ENCODE data around the gene DBP.
"Not testable (repeated sequence)": the region's sequence is repeated elsewhere in the genome, so short reads cannot be mapped to it uniquely, and the experiment has no call there.

DBP gene

DNA sequence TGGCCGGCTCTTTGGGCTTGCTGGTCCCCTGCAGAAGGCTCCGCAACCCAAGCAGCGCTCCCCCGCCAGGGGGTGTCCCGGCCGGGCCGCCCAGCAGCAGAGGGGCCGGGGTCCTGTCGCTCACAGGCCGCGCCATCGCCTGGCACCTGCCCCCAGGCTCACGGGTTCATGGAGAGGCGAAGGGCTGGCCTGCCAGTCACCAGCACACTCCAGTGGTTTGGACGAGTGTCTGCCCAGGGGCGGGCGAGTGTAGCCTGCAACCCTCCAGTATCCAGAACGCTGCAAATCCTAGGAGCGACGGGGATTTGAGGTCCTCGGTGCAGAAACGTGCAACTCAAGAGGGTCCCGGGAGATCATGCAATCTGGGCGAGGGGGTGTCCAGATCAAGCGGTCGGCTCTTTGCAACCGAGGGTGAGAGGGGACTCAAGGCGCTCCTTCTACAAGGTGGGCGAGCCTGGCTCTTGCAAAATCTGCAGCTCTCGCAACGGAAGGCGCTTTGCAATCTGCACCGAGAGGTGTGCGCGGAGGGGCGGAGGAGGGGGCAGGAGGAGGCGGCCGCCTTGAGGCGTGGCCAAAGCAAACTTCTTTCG lies at the start of gene DBP:
DBP (minus strand) TSS at position 521 of the 590 bp plus-strand sequence; CDS start at position 136, 385 bp downstream.
- peaks cover 24% of the 10 kb centered on the region for H3K4me1 ChIP-seq (ENCODE audit: control insufficient read depth, insufficient read depth, low read length)
- peak within 1 kb of the TSS; percentile 85 for H3K4me3 ChIP-seq (ENCODE audit: low read depth, low read length)
- H3K36me3 ChIP-seq (ENCODE audit: control insufficient read depth, insufficient read depth, low read length), result peaks cover 4% of the 10 kb centered on the region
- peak within 1 kb of the TSS; percentile 93 for H3K27ac ChIP-seq (ENCODE audit: low read depth, low read length)
- no peaks in the 10 kb centered on the region for H3K9me3 ChIP-seq (ENCODE audit: control insufficient read depth, insufficient read depth, low read length)
- peaks cover 9% of the 10 kb centered on the region; the same call in 1 of the 2 replicates for H3K27me3 ChIP-seq (ENCODE audit: control insufficient read depth, insufficient read depth, low read length)
- peak within 1 kb of the TSS; percentile 68 for H3K9ac ChIP-seq (ENCODE audit: low read depth, low read length)

- not testable (repeated sequence) for H3K4me3 ChIP-seq (ENCODE audit: low read depth, low read length); H3K9ac ChIP-seq (ENCODE audit: low read depth, low read length); H3K9me3 ChIP-seq (ENCODE audit: control insufficient read depth, insufficient read depth, low read length); H3K4me1 ChIP-seq (ENCODE audit: control insufficient read depth, insufficient read depth, low read length); H3K36me3 ChIP-seq (ENCODE audit: control insufficient read depth, insufficient read depth, low read length); H3K27ac ChIP-seq (ENCODE audit: low read depth, low read length); H3K27me3 ChIP-seq (ENCODE audit: control insufficient read depth, insufficient read depth, low read length)
Measured at GRCh38 chr19:48686637-48687036, 49.5 kb upstream of the DBP start.

DNA sequence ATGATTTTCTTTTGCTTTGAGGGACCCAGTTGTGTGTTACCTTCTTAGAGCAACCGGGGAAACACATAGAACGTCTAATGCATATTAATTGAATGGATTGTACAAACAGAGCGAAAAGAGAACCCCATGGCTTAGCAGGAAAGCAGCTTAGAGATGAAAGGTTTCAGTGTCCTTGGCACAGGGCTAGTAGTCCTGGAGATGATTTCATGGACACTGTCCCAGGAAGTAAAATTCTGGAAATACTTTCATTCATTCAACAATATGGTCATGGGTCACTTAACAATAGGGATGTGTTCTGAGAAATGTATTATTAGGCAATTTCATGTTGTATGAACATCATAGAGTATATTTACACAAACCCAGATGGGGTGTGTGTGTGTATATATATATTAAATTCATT lies 48.9 kb upstream of the DBP start:
- Histone ChIP-seq H3K9ac (ENCODE audit: low read depth, low read length) (no peak overlapping the region), H3K4me3 (ENCODE audit: low read depth, low read length) (no peak overlapping the region), H3K36me3 (ENCODE audit: control insufficient read depth, insufficient read depth, low read length) (no peaks in the 10 kb centered on the region), H3K9me3 (ENCODE audit: control insufficient read depth, insufficient read depth, low read length) (no peaks in the 10 kb centered on the region), H3K27ac (ENCODE audit: low read depth, low read length) (no peak overlapping the region), H3K27me3 (ENCODE audit: control insufficient read depth, insufficient read depth, low read length) (no peaks in the 10 kb centered on the region), H3K4me1 (ENCODE audit: control insufficient read depth, insufficient read depth, low read length) (no peaks in the 10 kb centered on the region)

DNA sequence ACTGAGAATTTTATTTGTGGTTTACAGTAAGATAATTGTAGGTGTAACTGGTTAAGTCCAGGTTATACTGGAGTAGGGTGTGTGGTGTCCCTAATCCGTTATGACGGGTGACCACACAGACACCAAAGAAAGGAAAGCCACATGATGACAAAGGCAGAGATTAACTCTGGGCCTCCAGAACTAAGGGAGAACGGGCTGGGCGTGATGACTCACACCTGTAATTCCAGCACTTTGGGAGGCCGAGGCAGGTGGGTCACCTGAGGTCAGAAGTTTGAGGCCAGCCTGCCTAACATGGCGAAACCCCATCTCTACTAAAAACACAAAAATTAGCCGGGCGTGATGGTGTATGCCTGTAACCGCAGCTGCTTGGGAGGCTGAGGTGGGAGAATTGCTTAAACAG lies 48.4 kb upstream of the DBP start:
- Histone ChIP-seq H3K4me3 (ENCODE audit: low read depth, low read length) (no peak overlapping the region), H3K27me3 (ENCODE audit: control insufficient read depth, insufficient read depth, low read length) (no peaks in the 10 kb centered on the region), H3K4me1 (ENCODE audit: control insufficient read depth, insufficient read depth, low read length) (no peaks in the 10 kb centered on the region), H3K9ac (ENCODE audit: low read depth, low read length) (no peak overlapping the region), H3K36me3 (ENCODE audit: control insufficient read depth, insufficient read depth, low read length) (no peaks in the 10 kb centered on the region), H3K27ac (ENCODE audit: low read depth, low read length) (no peak overlapping the region), H3K9me3 (ENCODE audit: control insufficient read depth, insufficient read depth, low read length) (no peaks in the 10 kb centered on the region)

DNA sequence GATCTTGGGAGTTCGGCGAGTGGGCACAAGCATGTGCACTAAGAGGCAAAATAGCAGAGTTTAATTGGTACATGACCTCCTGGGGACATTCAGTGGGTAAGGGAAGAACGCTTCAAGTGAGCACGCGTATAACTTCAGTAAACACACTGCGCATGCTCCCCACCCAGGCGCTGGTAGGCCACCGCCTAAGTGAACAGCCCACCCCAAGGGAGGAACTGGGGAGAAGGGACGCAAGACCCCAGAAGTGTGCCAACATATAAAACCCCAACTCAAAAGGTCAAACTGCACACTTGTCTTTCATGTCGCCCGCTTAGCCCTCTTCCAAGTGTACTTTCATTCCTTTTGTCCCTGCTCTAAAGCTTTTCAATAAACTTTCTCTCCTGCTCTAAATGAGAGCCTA lies 46.2 kb upstream of the DBP start:
- no peak overlapping the region for H3K4me3 ChIP-seq (ENCODE audit: low read depth, low read length)
- H3K4me1 ChIP-seq (ENCODE audit: control insufficient read depth, insufficient read depth, low read length), result no peaks in the 10 kb centered on the region

DNA sequence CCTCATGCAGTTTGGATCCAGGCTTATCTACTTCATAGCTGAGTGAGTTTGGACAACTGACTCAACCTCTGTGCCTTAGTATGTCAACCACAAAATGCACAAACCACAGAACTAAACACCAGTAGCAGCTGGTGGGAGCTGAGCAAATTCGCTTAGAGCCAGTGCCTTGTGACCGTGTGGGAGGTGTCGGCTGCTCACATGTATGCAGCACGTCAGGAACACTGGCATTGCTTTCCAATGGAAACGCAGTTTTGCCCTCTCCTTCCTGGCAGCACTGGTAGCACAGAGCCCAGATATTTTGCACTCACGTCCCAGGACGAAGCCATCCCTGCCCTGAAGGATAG lies 43.9 kb upstream of the DBP start:
- Histone ChIP-seq H3K9ac (ENCODE audit: low read depth, low read length) (no peak overlapping the region), H3K27me3 (ENCODE audit: control insufficient read depth, insufficient read depth, low read length) (no peaks in the 10 kb centered on the region), H3K27ac (ENCODE audit: low read depth, low read length) (no peak overlapping the region), H3K4me1 (ENCODE audit: control insufficient read depth, insufficient read depth, low read length) (no peaks in the 10 kb centered on the region), H3K4me3 (ENCODE audit: low read depth, low read length) (no peak overlapping the region), H3K9me3 (ENCODE audit: control insufficient read depth, insufficient read depth, low read length) (no peaks in the 10 kb centered on the region), H3K36me3 (ENCODE audit: control insufficient read depth, insufficient read depth, low read length) (no peaks in the 10 kb centered on the region)

More for the DNA sequence above, 46.2 kb upstream of the DBP start:
- H3K9me3 ChIP-seq (ENCODE audit: control insufficient read depth, insufficient read depth, low read length), result no peaks in the 10 kb centered on the region
- H3K27me3 ChIP-seq (ENCODE audit: control insufficient read depth, insufficient read depth, low read length), result no peaks in the 10 kb centered on the region
- no peaks in the 10 kb centered on the region for H3K36me3 ChIP-seq (ENCODE audit: control insufficient read depth, insufficient read depth, low read length)
- no peak overlapping the region for H3K27ac ChIP-seq (ENCODE audit: low read depth, low read length)
- no peak overlapping the region for H3K9ac ChIP-seq (ENCODE audit: low read depth, low read length)

GRCh38 chr19:48680436-48681126 lies 43.4 kb upstream of the DBP start:
- H3K27me3 ChIP-seq (ENCODE audit: control insufficient read depth, insufficient read depth, low read length), result no peaks in the 10 kb centered on the region
- no peaks in the 10 kb centered on the region for H3K4me1 ChIP-seq (ENCODE audit: control insufficient read depth, insufficient read depth, low read length)
- H3K9me3 ChIP-seq (ENCODE audit: control insufficient read depth, insufficient read depth, low read length), result no peaks in the 10 kb centered on the region
- H3K4me3 ChIP-seq (ENCODE audit: low read depth, low read length), result no peak overlapping the region
- no peak overlapping the region for H3K27ac ChIP-seq (ENCODE audit: low read depth, low read length)
- H3K36me3 ChIP-seq (ENCODE audit: control insufficient read depth, insufficient read depth, low read length), result no peaks in the 10 kb centered on the region
- no peak overlapping the region for H3K9ac ChIP-seq (ENCODE audit: low read depth, low read length)

DNA sequence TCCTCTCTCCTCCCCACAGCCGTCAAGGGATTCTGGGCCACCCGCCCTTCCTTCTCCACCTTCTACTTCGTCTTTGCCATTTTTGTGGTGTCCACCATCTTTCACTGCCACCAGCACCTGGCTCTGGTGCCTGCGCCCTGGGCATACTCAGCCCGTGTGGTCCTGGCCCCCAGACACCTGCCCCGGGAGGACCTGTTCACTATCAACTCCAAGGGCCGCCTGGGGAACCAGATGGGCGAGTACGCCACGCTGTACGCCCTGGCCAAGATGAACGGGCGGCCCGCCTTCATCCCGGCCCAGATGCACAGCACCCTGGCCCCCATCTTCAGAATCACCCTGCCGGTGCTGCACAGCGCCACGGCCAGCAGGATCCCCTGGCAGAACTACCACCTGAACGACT lies 42.8 kb upstream of the DBP start:
- not testable (repeated sequence) for H3K4me1 ChIP-seq (ENCODE audit: control insufficient read depth, insufficient read depth, low read length); H3K27me3 ChIP-seq (ENCODE audit: control insufficient read depth, insufficient read depth, low read length); H3K27ac ChIP-seq (ENCODE audit: low read depth, low read length)

DNA sequence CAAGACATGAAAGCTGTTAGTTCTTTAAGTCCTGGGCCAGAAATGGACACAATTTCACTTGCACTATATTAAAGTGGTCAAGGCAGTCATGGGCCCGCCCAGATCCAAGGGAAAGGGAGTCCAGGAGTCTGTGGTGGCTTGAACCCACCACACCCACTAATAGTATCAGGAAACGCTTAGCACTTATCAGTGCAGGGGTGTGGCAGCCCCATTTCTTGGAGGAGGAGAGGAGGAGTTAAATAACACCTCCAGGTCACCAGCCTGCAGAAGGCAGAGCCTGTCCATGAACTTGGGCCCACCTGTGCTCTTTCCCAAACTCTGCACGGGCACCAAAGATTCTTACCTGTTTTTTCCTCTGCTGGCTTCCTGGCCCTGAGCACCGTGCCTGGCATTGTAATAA lies 41.0 kb upstream of the DBP start:
- Histone ChIP-seq H3K4me3 (ENCODE audit: low read depth, low read length) (no peak overlapping the region), H3K27me3 (ENCODE audit: control insufficient read depth, insufficient read depth, low read length) (0 out of 2 replicates have a peak, but pooled peaks cover 8% of the 10 kb centered on the region), H3K4me1 (ENCODE audit: control insufficient read depth, insufficient read depth, low read length) (peaks cover 20% of the 10 kb centered on the region), H3K9ac (ENCODE audit: low read depth, low read length) (no peak overlapping the region), H3K27ac (ENCODE audit: low read depth, low read length) (no peak overlapping the region), H3K36me3 (ENCODE audit: control insufficient read depth, insufficient read depth, low read length) (no peaks in the 10 kb centered on the region), H3K9me3 (ENCODE audit: control insufficient read depth, insufficient read depth, low read length) (no peaks in the 10 kb centered on the region)

More for the DNA sequence above, 42.8 kb upstream of the DBP start:
- not testable (repeated sequence) for H3K9me3 ChIP-seq (ENCODE audit: control insufficient read depth, insufficient read depth, low read length); H3K9ac ChIP-seq (ENCODE audit: low read depth, low read length); H3K36me3 ChIP-seq (ENCODE audit: control insufficient read depth, insufficient read depth, low read length); H3K4me3 ChIP-seq (ENCODE audit: low read depth, low read length)

GRCh38 chr19:48676887-48677286 lies 39.7 kb upstream of the DBP start:
- Histone ChIP-seq H3K9ac (ENCODE audit: low read depth, low read length) (no peak overlapping the region), H3K9me3 (ENCODE audit: control insufficient read depth, insufficient read depth, low read length) (no peaks in the 10 kb centered on the region), H3K27me3 (ENCODE audit: control insufficient read depth, insufficient read depth, low read length) (0 out of 2 replicates have a peak, but pooled peaks cover 8% of the 10 kb centered on the region), H3K36me3 (ENCODE audit: control insufficient read depth, insufficient read depth, low read length) (no peaks in the 10 kb centered on the region), H3K4me1 (ENCODE audit: control insufficient read depth, insufficient read depth, low read length) (peaks cover 22% of the 10 kb centered on the region), H3K27ac (ENCODE audit: low read depth, low read length) (no peak overlapping the region), H3K4me3 (ENCODE audit: low read depth, low read length) (no peak overlapping the region)

DNA sequence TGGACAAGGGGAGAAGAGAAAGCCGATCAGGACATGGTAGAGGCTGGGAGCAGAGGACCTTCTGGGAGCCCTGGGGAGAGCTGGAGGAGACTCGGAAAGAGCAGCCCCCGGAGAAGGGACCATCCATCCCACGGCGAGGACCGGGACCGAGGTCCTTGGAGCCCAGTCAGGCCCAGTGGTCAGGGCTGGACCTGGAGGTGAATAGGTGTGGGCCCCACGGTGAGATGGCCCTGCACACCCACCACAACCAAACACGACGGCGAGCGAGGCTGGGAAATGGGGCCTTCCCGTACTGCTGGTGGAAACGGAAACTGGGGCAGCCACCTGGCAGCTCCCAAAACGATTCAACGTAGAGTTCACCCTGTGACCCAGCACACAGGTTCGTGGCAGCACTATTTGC lies 39.3 kb upstream of the DBP start:
- H3K36me3 ChIP-seq (ENCODE audit: control insufficient read depth, insufficient read depth, low read length), result no peaks in the 10 kb centered on the region
- H3K9ac ChIP-seq (ENCODE audit: low read depth, low read length), result no peak overlapping the region
- peaks cover 22% of the 10 kb centered on the region for H3K4me1 ChIP-seq (ENCODE audit: control insufficient read depth, insufficient read depth, low read length)
- no peaks in the 10 kb centered on the region for H3K9me3 ChIP-seq (ENCODE audit: control insufficient read depth, insufficient read depth, low read length)
- H3K4me3 ChIP-seq (ENCODE audit: low read depth, low read length), result no peak overlapping the region
- no peak overlapping the region for H3K27ac ChIP-seq (ENCODE audit: low read depth, low read length)
- H3K27me3 ChIP-seq (ENCODE audit: control insufficient read depth, insufficient read depth, low read length), result 0 out of 2 replicates have a peak, but pooled peaks cover 8% of the 10 kb centered on the region

Data from HUES48 (cell line).